Epidermal melanocyte (primary cell): ENCODE data around the gene PEMT.

ENCODE experiments used
- DNase-seq: peaks from one replicate; pipeline ENCODE4 v3.0.0; 2011; ENCODE audit warnings: low spot score; ENCODE audit not compliant: insufficient read length

PEMT gene

GRCh38 chr17:17503566-17504130 lies 87.9 kb downstream of the PEMT start:
- DNase-seq: no peak

GRCh38 chr17:17502741-17503565 lies 88.6 kb downstream of the PEMT start:
- DNase-seq: no peak

- no peak for DNase-seq
Observed at GRCh38 chr17:17500999-17501605, 90.4 kb downstream of the PEMT start.

GRCh38 chr17:17499402-17500145 lies 91.9 kb downstream of the PEMT start:
- no peak for DNase-seq

GRCh38 chr17:17498606-17499301 lies 92.8 kb downstream of the PEMT start:
- no peak for DNase-seq

- no peak for DNase-seq
Observed at GRCh38 chr17:17497845-17498520, 93.5 kb downstream of the PEMT start.

GRCh38 chr17:17497065-17497844 lies 94.3 kb downstream of the PEMT start:
- no peak for DNase-seq

- DNase-seq: peak; percentile 92
Observed at GRCh38 chr17:17496189-17497064, 95.1 kb downstream of the PEMT start, which contains the start of gene RASD1. RASD1 (minus strand) TSS chr17:17496395; CDS start chr17:17496181, 214 bp downstream.

GRCh38 chr17:17495536-17496188 lies 95.8 kb downstream of the PEMT start:
- no peak for DNase-seq

- no peak for DNase-seq
Observed at GRCh38 chr17:17494870-17495535, 96.5 kb downstream of the PEMT start.

- DNase-seq: no peak
Observed at GRCh38 chr17:17494499-17494869, 97.0 kb downstream of the PEMT start.

- no peak for DNase-seq
Observed at GRCh38 chr17:17493986-17494466, 97.5 kb downstream of the PEMT start.

- DNase-seq: no peak
Observed at GRCh38 chr17:17493249-17493985, 98.1 kb downstream of the PEMT start.

- no peak for DNase-seq
Observed at GRCh38 chr17:17492571-17492970, 98.9 kb downstream of the PEMT start.

- no peak for DNase-seq
Observed at GRCh38 chr17:17492085-17492484, 99.4 kb downstream of the PEMT start.

GRCh38 chr17:17491546-17491988 lies 99.9 kb downstream of the PEMT start:
- DNase-seq: no peak

- DNase-seq: no peak
Observed at GRCh38 chr17:17491031-17491471, 100.5 kb downstream of the PEMT start.
